DMS153 treated with DMSO at 0.1 percent for 48 hours (cell line): ENCODE measurements around the gene PRC1.

Experiments
- DNase-seq: peaks from one replicate; lab custom pipeline; 2025; ENCODE audit not compliant: unreplicated experiment; lab: John Stamatoyannopoulos, UW

PRC1 gene

DNA sequence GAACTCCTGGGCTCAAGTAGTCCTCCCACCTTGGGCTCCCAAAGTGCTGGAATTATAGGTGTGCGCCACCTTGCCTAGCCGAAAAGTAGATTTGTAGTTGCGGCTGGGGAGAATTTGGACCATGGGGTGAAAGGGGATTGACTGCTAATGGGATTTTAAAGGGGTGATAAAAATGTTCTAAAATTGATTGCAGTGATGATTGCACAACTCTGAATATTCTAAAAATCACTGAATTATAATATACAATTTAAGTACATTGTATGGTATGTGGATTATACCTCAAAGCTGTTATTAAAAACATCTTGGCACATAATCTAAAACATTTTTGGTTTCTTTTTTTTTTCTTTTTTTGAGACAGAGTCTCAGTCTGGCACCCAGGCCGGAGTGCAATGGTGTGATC, 3.9 kb downstream of the PRC1 start:
- no peak for DNase-seq

DNA sequence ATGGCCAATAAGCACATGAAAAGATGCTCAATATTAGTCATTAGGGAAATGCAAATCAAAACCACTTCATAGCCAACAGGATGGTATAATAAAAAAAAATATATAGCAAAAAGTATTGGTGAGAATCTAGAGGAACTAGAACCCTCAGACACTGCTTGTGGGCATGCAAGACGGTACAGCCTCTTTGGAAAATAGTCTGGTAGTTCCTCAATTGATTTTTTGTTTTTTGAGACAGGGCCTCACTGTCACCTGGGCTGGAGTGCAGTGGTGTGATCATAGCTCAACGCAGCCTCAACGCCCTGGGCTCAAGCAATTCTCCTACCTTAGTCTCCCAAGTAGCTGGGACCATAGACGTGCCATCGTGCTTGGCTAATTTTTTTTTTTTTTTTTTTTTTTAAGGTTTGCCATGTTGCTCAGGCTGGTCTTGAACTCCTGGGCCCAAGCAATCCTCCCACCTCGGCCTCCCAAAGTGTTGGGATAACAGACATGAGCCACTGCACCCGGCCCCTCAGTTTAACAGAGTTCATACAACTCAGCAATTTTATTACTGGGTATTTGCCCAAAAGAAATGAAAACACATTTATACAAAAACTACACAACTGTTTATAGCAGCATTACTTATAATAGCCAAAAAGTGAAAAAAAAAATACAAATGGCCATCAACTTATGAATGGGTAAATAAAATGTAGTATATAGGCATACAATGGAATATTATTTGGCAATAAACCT, 5.1 kb downstream of the PRC1 start:
- DNase-seq, result no peak

GRCh38 chr15:90988296-90988695, 6.0 kb downstream of the PRC1 start:
- DNase-seq, result no peak

GRCh38 chr15:90987561-90988141, 6.7 kb downstream of the PRC1 start:
- no peak for DNase-seq

GRCh38 chr15:90986790-90987507, 7.4 kb downstream of the PRC1 start:
- no peak for DNase-seq

- no peak for DNase-seq
These were observed 12.2 kb downstream of the PRC1 start for GRCh38 chr15:90982135-90982534.

GRCh38 chr15:90981681-90982080, 12.7 kb downstream of the PRC1 start:
- DNase-seq, result no peak

DNA sequence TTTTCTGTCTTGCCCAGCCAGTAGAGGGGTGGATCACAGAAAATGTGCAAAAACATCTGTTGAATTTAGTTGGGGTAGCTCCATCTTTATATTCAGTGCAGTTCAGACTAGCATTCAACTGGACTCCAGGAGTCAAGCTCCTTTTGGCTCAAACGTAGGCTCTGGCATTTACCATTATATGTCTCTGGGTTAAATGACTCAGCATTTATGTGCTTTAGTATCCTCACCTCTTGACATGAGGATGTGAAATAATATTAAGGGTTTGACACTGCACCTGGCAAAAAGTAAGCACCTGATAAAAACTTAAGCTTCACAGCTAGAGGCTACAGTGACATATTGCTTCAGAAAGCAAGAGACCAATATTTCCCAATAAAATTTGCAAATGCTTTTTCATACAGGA, 14.8 kb downstream of the PRC1 start:
- no peak for DNase-seq

DNA sequence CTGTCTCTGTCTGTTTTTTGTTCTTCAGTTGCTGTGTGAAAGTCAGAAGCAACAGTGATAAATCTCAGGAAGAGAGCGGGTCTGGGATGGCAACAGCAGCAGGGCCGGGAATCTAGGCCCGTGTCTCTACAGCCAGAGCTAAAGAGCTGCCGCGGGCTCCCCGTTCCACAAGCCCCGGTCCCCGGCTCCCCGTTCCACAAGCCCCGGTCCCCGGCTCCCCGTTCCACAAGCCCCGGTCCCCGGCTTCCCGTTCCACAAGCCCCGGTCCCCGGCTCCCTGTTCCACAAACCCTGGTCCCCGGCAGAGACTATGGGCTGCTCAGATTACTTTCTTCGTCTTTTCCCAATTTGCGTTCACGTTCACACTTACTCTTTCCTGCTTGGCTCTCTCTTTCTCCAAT, 20.1 kb downstream of the PRC1 start:
- DNase-seq, result no peak

DNA sequence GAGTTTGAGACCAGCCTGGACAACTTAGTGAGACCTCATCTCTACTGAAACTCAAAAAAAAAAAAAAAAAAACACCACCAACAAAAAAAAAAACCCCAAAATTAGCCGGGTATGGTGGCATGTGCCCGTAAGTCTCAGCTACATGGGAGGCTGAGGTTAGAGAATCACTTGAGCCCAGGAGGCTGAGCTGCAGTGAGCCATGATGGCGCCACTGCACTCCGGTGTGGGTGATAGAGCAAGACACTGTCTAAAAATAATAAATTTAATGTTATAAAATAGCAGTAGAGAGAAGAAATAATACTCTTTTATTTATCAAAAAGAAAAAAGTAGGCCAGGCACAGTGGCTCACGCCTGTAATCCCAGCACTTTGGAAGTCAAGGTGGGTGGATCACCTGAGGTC, 22.2 kb downstream of the PRC1 start:
- DNase-seq, result no peak

DNA sequence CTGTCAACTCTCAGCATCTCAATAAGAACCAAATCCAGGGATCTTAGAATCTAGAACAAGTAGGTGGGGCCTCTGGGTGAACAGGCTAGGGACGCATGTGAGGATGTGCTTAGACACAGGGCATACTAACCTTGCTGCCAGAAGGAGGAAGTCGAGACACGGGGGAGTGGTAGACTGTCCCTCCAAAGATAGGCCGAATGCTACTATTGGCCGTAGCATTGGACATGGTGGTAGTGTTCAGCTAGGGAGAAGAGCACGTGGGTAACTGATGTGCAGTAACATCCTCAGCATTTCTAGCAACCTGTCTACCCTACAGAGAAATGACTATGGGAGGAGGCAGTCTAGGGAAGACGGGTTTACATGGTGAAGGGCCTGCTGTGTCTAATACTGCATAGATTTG, 24.1 kb downstream of the PRC1 start:
- DNase-seq, result no peak

- DNase-seq, result no peak
These were observed 25.9 kb downstream of the PRC1 start for GRCh38 chr15:90968434-90968833.

DNA sequence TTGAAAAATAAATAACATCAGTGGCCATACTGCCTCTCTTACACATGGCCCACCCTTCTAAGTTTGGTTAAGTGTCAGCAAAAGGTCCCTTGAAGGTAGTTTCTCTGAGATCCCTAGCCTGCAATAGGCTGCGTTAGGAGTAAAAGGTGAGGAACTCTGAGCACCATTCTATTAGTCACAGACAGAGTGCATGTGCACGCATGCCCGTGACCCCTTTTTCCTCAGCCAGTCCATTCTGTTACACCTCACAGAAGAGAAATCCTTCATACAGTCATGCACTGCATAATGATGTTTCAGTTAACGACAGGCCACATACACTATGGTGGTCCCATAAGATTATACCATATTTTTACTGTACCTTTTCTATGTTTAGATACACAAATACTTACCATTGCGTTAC, 27.1 kb downstream of the PRC1 start:
- DNase-seq, result no peak

- DNase-seq, result no peak
These were observed 28.1 kb downstream of the PRC1 start for GRCh38 chr15:90966262-90966661.

DNA sequence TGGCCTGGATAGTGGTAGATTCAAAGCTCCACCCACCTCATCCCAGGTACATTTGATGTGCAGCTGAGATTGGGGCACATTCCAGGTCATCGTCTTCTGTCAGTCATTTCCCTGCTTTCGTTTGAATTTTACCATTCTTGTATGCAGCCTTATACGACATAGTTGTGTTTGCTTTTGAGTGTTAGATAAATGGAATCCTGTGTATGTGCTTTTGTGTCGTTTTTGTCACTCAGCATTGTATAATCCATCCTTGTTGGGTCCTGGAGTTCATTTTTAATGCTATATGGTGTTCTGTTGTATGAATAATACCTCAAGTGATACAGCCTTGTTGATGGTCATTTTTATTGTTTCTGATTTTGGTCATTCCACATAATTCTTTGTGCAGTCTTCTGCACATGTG, 32.3 kb downstream of the PRC1 start:
- no peak for DNase-seq

DNA sequence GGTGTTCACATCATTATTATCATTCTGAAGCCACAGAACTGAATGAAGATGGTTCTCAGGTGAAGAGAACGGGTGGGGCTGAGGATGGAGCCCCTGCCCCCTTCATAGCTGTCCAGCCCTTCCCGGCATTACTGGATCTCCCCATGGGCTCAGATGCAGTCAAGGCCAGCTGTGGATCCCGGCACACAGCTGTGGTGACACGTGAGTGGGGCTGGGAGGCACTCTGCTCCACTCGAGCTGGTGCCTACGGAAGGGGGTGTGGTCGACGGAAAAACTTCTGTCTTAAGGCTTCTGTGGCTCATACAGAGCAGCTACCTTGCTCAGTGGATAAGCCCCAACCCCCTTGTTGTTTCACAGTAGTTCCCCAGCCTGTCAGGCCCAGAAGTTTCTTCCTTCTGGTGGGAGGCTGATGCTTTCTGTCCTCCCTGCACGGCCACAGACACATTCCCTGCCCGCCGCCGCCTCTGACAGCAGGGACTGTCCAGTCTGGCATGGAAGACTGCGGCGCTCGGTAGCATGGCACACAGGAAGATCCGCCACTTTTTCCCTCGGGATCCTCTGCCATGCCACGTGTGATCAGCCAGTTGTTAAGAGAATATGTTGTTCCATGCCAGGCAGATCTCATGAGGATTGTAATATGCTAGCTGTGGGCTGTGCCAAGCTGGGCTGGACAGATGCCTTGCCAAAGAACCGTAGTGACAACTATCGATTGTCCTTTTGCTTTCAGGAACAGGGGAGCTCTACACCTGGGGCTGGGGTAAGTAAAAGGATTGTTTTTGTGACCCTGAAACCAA, 33.8 kb downstream of the PRC1 start:
- DNase-seq, result no peak

- DNase-seq, result no peak
These were observed 34.4 kb downstream of the PRC1 start for GRCh38 chr15:90959894-90960293.

- DNase-seq, result no peak
These were observed 35.2 kb downstream of the PRC1 start for GRCh38 chr15:90959028-90959595.

GRCh38 chr15:90957791-90958190, 36.5 kb downstream of the PRC1 start:
- no peak for DNase-seq

- DNase-seq, result no peak
These were observed 37.1 kb downstream of the PRC1 start for GRCh38 chr15:90957031-90957790.
